Right lobe of liver (tissue), 4 donors: ENCODE data around the gene PTCD3.

Experiments
- CTCF ChIP-seq, 4 donors: fragments of 200-600 bp in 3 of 4; fragments of 450-650 bp in 1 of 4; IDR thresholded peaks; one replicate each; pipeline versions ENCODE4 v1.5.1 to v1.8.0; 2016 to 2022; ENCODE audit warnings: antibody characterized with exemption in 4 of 4, mild to moderate bottlenecking in 2 of 4
- POLR2A ChIP-seq: fragments of 450-650 bp; IDR thresholded peaks from one replicate; pipeline ENCODE4 v1.6.1; 2017; ENCODE audit warnings: antibody characterized with exemption, mild to moderate bottlenecking
- donor health status: DM: no; HTN: no; CAD: no.
- donor health status: DM: no; HTN: no; CAD: no.
- donor health status: DM: no; HTN: yes; CAD: no.

DNA sequence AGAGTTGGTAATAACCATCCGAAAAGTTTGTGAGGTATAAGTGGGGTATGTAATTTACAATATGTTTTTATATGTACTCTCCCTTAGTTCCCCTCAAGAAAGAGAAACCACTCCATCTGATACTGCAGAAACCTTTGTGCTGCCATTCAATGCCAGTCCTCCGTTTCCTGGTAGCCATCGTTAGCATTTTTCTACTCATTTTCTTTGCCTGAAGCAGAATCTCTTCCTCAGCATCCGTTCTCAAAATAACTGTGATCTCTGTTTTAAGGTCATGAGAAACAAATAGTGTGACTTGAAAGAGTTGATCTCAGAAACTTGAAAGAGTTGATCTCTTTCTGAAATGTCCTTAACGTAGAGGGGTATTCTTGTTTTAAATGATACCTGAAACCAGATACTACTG, 996 bp downstream of the PTCD3 start:
- no peak for TF ChIP-seq CTCF (IDR thresholded peaks at IDR 0.05)
- TF ChIP-seq POLR2A: no peak
